ENCODE measurements around the gene PPP3CA. TPM values are rescaled to one million over a fixed set of nuclear protein-coding genes. Genes with fewer than 3 reads are reported as not detected.
A peak's percentile ranks its signal among the peaks of the same experiment; 100 is the strongest.

The PPP3CA gene
- total RNA-seq, 1 experiment from 2014 or later: 15.5 TPM

DNA sequence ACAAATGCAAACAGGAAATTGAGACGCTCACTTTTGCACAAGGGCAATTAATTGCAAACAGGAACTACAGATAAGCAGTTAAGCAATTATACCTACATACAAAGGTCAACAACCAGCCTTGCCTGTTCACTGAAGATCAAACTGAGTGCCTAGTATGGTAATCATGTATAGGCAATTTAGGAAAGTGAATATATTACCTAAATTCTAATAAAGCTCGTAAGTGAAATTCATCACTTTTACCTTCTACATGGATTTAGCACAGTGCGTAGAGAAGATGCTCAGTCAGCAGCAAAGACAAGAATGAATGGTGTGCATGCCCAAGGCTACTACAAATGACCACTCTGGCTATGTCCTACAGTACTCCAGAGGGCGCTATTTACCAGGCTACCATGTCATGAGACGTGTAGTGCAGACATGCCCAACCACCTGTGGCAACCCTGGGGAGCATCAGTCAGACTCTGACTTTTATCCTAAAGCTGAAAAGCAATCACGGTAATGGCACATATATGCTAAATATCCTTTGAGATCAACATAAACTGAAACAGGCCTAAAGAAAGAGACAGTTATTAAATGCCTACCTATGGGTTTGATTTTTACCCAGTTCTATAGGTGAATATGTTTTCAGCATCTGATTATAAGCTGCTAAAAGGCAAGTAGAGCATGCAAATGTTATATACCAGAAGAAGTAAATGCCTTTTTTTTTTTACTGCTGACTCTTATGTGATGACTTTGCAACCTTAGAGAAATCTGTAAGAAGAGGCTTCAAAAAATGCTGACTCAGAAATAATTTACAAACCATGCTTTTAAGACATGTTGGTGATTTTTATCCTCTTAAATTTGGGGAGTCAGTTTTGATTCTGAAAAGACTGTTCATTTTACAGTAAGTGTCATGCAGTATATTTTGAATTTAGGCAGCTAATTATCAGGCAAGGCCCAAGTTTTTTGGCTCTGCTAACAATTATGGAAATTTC, 178.0 kb downstream of the PPP3CA start:
- TF ChIP-seq EZH2 (IDR thresholded peaks at IDR 0.05; ENCODE audit: low read length, unreplicated experiment) (no peak), EZH2phosphoT487 (IDR thresholded peaks at IDR 0.05; ENCODE audit: borderline replicate concordance, low read length) (no peak)
- TF ChIP-seq, protein P1, sequence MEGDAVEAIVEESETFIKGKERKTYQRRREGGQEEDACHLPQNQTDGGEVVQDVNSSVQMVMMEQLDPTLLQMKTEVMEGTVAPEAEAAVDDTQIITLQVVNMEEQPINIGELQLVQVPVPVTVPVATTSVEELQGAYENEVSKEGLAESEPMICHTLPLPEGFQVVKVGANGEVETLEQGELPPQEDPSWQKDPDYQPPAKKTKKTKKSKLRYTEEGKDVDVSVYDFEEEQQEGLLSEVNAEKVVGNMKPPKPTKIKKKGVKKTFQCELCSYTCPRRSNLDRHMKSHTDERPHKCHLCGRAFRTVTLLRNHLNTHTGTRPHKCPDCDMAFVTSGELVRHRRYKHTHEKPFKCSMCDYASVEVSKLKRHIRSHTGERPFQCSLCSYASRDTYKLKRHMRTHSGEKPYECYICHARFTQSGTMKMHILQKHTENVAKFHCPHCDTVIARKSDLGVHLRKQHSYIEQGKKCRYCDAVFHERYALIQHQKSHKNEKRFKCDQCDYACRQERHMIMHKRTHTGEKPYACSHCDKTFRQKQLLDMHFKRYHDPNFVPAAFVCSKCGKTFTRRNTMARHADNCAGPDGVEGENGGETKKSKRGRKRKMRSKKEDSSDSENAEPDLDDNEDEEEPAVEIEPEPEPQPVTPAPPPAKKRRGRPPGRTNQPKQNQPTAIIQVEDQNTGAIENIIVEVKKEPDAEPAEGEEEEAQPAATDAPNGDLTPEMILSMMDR (conservative IDR thresholded peaks at IDR 0.05; ENCODE audit: low read depth, low read length): peak; percentile 79
- DNase-seq: peak; percentile 83
- POLR2A ChIA-PET (ENCODE audit: unreplicated experiment): no interaction called here
- Histone ChIP-seq H3K9me2 (replicated peaks; ENCODE audit: low read length) (no peaks in the 10 kb centered on the region), H3F3A (ENCODE audit: low read length, unreplicated experiment) (no peaks in the 10 kb centered on the region), H3K27me3 (ENCODE audit: low read length) (no peaks in the 10 kb centered on the region), H2AFZ (ENCODE audit: low read length) (no peak overlapping the region), H3K4me3 (ENCODE audit: low read length) (no peak overlapping the region), H4K20me1 (ENCODE audit: low read length) (no peaks in the 10 kb centered on the region), H3K9me3 (ENCODE audit: low read length) (no peaks in the 10 kb centered on the region), H3K36me3 (ENCODE audit: low read depth, low read length) (no peaks in the 10 kb centered on the region), H3K4me1 (ENCODE audit: insufficient read depth, low read length) (peaks cover 29% of the 10 kb centered on the region), H3K79me2 (ENCODE audit: low read length) (0 out of 2 replicates have a peak, but pooled peaks cover 8% of the 10 kb centered on the region), H3K27ac (ENCODE audit: low read length) (no peak overlapping the region), H3K4me2 (ENCODE audit: low read length) (no peak overlapping the region), H3K9ac (ENCODE audit: low read length) (no peak overlapping the region)
- intact Hi-C loops (cut with micrococcal nuclease): loop anchor here (5.0 to 10.0 kb wide), 3 partner anchors 265 to 1095 kb away; no protein-coding TSS in a partner anchor
- BruUV-seq (replicated peaks): no TSS peak
- CTCF ChIA-PET: interaction anchor here (0.6 kb wide), 1 partner anchor 167 kb away, joined by 3 read pairs; no protein-coding TSS in a partner anchor
- peak; percentile 78 for ATAC-seq

GRCh38 chr4:101163936-101164335, 183.4 kb downstream of the PPP3CA start:
- no peaks in the 10 kb centered on the region for H3K27me3 ChIP-seq (ENCODE audit: low read length)
- H3K79me2 ChIP-seq (ENCODE audit: low read length): 0 out of 2 replicates have a peak, but pooled peaks cover 8% of the 10 kb centered on the region
- H3F3A ChIP-seq (ENCODE audit: low read length, unreplicated experiment): no peaks in the 10 kb centered on the region
- H3K9me2 ChIP-seq (replicated peaks; ENCODE audit: low read length): no peaks in the 10 kb centered on the region
- ATAC-seq (no peak), DNase-seq (no peak)
- no peak for TF ChIP-seq EZH2phosphoT487 (IDR thresholded peaks at IDR 0.05; ENCODE audit: borderline replicate concordance, low read length)
- no peak for TF ChIP-seq EZH2 (IDR thresholded peaks at IDR 0.05; ENCODE audit: low read length, unreplicated experiment)
- TF ChIP-seq, protein P1 (conservative IDR thresholded peaks at IDR 0.05; ENCODE audit: low read depth, low read length): no peak
- peaks cover 22% of the 10 kb centered on the region for H3K4me1 ChIP-seq (ENCODE audit: insufficient read depth, low read length)
- no peak overlapping the region for H3K4me2 ChIP-seq (ENCODE audit: low read length)
- H3K4me3 ChIP-seq (ENCODE audit: low read length): no peak overlapping the region
- no peaks in the 10 kb centered on the region for H4K20me1 ChIP-seq (ENCODE audit: low read length)
- no peak overlapping the region for H2AFZ ChIP-seq (ENCODE audit: low read length)
- no TSS peak for BruUV-seq (replicated peaks)
- H3K27ac ChIP-seq (ENCODE audit: low read length): no peak overlapping the region
- H3K36me3 ChIP-seq (ENCODE audit: low read depth, low read length): no peaks in the 10 kb centered on the region
- ChIA-PET POLR2A (ENCODE audit: unreplicated experiment) (interaction anchor here (0.6 kb wide), 1 partner anchor 1068 kb away, joined by 6 read pairs; no protein-coding TSS in a partner anchor), CTCF (no interaction called here)
- no peak overlapping the region for H3K9ac ChIP-seq (ENCODE audit: low read length)
- H3K9me3 ChIP-seq (ENCODE audit: low read length): no peaks in the 10 kb centered on the region
- intact Hi-C loops (cut with micrococcal nuclease): loop anchor here (10.0 kb wide), 1 partner anchor 259 kb away; no protein-coding TSS in a partner anchor
